Activated CD4-positive, alpha-beta T cell treated with anti-CD3 and anti-CD28 coated beads for 48 hours (primary cell): Measurements from ENCODE around the gene C11orf68.

Experiments
- DNase-seq: peaks from one replicate; pipeline ENCODE4 v3.0.0-alpha.2; 2020

Gene C11orf68

GRCh38 chr11:65888163-65888814, 30.6 kb downstream of the C11orf68 start, which contains the start of gene FIBP:
Gene FIBP (minus strand): TSS chr11:65888471. CDS start chr11:65888418, 53 bp downstream.
- DNase-seq, result peak; percentile 98

GRCh38 chr11:65887723-65888162, 31.1 kb downstream of the C11orf68 start:
- DNase-seq, result peak; percentile 49

- no peak for DNase-seq
Observed at GRCh38 chr11:65886826-65887722, 31.8 kb downstream of the C11orf68 start.

- no peak for DNase-seq
Observed at GRCh38 chr11:65885808-65886536, 32.9 kb downstream of the C11orf68 start.

GRCh38 chr11:65885231-65885630, 33.6 kb downstream of the C11orf68 start:
- DNase-seq, result no peak

- DNase-seq, result peak; percentile 87
Observed at GRCh38 chr11:65884716-65885092, 34.2 kb downstream of the C11orf68 start.

GRCh38 chr11:65883786-65884715, 34.8 kb downstream of the C11orf68 start:
- DNase-seq, result no peak

GRCh38 chr11:65883058-65883761, 35.7 kb downstream of the C11orf68 start:
- no peak for DNase-seq

- DNase-seq, result no peak
Observed at GRCh38 chr11:65882120-65883057, 36.5 kb downstream of the C11orf68 start.

- DNase-seq, result no peak
Observed at GRCh38 chr11:65880844-65881421, 37.9 kb downstream of the C11orf68 start.

- no peak for DNase-seq
Observed at GRCh38 chr11:65880027-65880426, 38.8 kb downstream of the C11orf68 start.

GRCh38 chr11:65879617-65880016, 39.2 kb downstream of the C11orf68 start, which contains the start of gene CTSW:
Gene CTSW (plus strand): TSS chr11:65879837. CDS start chr11:65879855, 18 bp downstream.
- DNase-seq, result no peak

- peak; percentile 97 for DNase-seq
Observed at GRCh38 chr11:65873318-65874156, 45.3 kb downstream of the C11orf68 start.

GRCh38 chr11:65872586-65873317, 46.1 kb downstream of the C11orf68 start, which contains the start of gene EFEMP2:
Gene EFEMP2 (minus strand): TSS chr11:65872800. CDS start chr11:65872354, 446 bp downstream.
- no peak for DNase-seq

GRCh38 chr11:65871811-65872548, 46.9 kb downstream of the C11orf68 start:
- DNase-seq, result no peak

GRCh38 chr11:65870706-65871681, 47.9 kb downstream of the C11orf68 start:
- no peak for DNase-seq
